ENCODE results near the gene RTN4RL2. TPM values are rescaled to one million over a fixed set of nuclear protein-coding genes. Genes with fewer than 3 reads are reported as not detected.
A peak's percentile ranks its signal among the peaks of the same experiment; 100 is the strongest.

Gene RTN4RL2
- total and polyA plus RNA-seq, 9 of the 15 experiments (the other 6 are each of a cell fraction or from before 2014, with no cell fraction given): 0.06 to 1.9 (median 0.34) TPM; not detected in 4

- TF ChIP-seq UBTF (IDR thresholded peaks at IDR 0.05; ENCODE audit: borderline replicate concordance in 1 of 2, low read depth in 2 of 2, low read length in 2 of 2) (0 out of 4 replicates have a peak, but pooled peaks of 1 of the 2 experiments have one; percentile 29), MAX (CRISPR knock-in tag; IDR thresholded peaks at IDR 0.05) (peak; percentile 63; the same call in 1 of the 2 replicates), SMAD1 (IDR thresholded peaks at IDR 0.05; ENCODE audit: low read depth, low read length, partially characterized antibody) (no peak), JUN (IDR thresholded peaks at IDR 0.05; ENCODE audit: borderline replicate concordance, low read depth, low read length) (no peak), JUN (CRISPR knock-in tag; IDR thresholded peaks at IDR 0.05; ENCODE audit: borderline replicate concordance) (0 out of 2 replicates have a peak, but pooled peaks have one; percentile 76), NRF1 (conservative IDR thresholded peaks at IDR 0.05 in 1 of 2, IDR thresholded peaks at IDR 0.05 in 1 of 2) (no peak; a peak in 1 of 4 replicates), MBD2 (IDR thresholded peaks at IDR 0.05; ENCODE audit: borderline replicate concordance, low read depth) (0 out of 2 replicates have a peak, but pooled peaks have one; percentile 22), TRIM24 (IDR thresholded peaks at IDR 0.05) (no peak), KDM5B (IDR thresholded peaks at IDR 0.05; ENCODE audit: insufficient replicate concordance, low read depth, low read length) (no peak), MYBL2 (IDR thresholded peaks at IDR 0.05; ENCODE audit: low read depth) (no peak), MYBL2 (CRISPR knock-in tag; IDR thresholded peaks at IDR 0.05; ENCODE audit: borderline replicate concordance) (0 out of 2 replicates have a peak, but pooled peaks have one; percentile 35), ZBTB17 (CRISPR knock-in tag; IDR thresholded peaks at IDR 0.05) (no peak), RBFOX2 (IDR thresholded peaks at IDR 0.05; ENCODE audit: low read depth, low read length) (peak; percentile 65), POLR2G (IDR thresholded peaks at IDR 0.05; ENCODE audit: low read depth, low read length) (peak; percentile 60), ZNF175 (CRISPR knock-in tag; IDR thresholded peaks at IDR 0.05; ENCODE audit: low read depth) (no peak)
- TF ChIP-seq, protein P1, sequence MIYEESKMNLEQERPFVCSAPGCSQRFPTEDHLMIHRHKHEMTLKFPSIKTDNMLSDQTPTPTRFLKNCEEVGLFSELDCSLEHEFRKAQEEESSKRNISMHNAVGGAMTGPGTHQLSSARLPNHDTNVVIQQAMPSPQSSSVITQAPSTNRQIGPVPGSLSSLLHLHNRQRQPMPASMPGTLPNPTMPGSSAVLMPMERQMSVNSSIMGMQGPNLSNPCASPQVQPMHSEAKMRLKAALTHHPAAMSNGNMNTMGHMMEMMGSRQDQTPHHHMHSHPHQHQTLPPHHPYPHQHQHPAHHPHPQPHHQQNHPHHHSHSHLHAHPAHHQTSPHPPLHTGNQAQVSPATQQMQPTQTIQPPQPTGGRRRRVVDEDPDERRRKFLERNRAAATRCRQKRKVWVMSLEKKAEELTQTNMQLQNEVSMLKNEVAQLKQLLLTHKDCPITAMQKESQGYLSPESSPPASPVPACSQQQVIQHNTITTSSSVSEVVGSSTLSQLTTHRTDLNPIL (CRISPR knock-in tag; IDR thresholded peaks at IDR 0.05): no peak
- TF ChIP-seq, protein P2, sequence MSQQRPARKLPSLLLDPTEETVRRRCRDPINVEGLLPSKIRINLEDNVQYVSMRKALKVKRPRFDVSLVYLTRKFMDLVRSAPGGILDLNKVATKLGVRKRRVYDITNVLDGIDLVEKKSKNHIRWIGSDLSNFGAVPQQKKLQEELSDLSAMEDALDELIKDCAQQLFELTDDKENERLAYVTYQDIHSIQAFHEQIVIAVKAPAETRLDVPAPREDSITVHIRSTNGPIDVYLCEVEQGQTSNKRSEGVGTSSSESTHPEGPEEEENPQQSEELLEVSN (IDR thresholded peaks at IDR 0.05; ENCODE audit: borderline replicate concordance in 1 of 2, extremely low read depth in 1 of 2, insufficient read depth in 1 of 2, insufficient read length in 1 of 2, low read depth in 1 of 2, low read length in 1 of 2, poor library complexity in 1 of 2, severe bottlenecking in 1 of 2): peak in 1 of 2 experiments; percentile 71
Measured at GRCh38 chr11:57513911-57514537, 53.7 kb downstream of the RTN4RL2 start (continued).
